ENCODE results near the gene FAM118A.
"Not testable (repeated sequence)": the region's sequence is repeated elsewhere in the genome, so short reads cannot be mapped to it uniquely, and the experiment has no call there.

FAM118A gene

GRCh38 chr22:45281010-45281409 is 28.7 kb upstream of the FAM118A start:
- DNase-seq (ENCODE audit: low read depth), result no peak

DNA sequence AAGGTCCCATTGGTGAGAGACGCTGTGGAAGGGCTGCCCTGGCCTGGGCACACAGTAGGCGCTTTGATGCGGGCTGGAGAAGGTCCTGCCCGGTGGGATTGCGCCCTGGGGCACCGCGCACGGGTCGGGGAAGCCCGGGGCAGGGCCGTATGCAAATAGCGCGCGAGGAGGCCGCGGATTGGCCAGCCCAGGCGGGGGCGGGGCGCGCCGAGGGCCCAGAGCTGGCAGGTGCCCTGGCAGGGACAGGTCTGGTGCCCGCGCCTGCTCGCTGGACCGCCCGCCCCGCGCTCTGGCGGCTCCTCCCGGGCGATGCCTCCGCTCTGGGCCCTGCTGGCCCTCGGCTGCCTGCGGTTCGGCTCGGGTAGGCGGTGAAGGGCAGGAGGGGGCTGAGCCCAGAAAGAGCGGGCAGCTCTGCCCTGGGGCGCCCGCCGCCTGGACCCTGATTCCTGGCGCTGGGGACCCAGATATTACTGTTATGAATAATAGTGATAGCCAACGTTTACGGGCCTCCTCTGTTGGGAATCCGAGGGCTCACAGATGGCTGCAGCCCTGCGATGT is 24.9 kb upstream of the FAM118A start, which contains the start of gene UPK3A:
TSS of gene UPK3A (plus strand) at position 245 of the 558 bp plus-strand sequence. CDS start at position 310, 65 bp downstream.
- peak; percentile 26 for DNase-seq (ENCODE audit: low read depth)

GRCh38 chr22:45285263-45286058 is 24.3 kb upstream of the FAM118A start:
- no peak for DNase-seq (ENCODE audit: low read depth)

- DNase-seq (ENCODE audit: low read depth), result no peak
Observed at GRCh38 chr22:45286854-45287551, 22.7 kb upstream of the FAM118A start.

- no peak for DNase-seq (ENCODE audit: low read depth)
Observed at GRCh38 chr22:45290410-45290936, 19.3 kb upstream of the FAM118A start.

DNA sequence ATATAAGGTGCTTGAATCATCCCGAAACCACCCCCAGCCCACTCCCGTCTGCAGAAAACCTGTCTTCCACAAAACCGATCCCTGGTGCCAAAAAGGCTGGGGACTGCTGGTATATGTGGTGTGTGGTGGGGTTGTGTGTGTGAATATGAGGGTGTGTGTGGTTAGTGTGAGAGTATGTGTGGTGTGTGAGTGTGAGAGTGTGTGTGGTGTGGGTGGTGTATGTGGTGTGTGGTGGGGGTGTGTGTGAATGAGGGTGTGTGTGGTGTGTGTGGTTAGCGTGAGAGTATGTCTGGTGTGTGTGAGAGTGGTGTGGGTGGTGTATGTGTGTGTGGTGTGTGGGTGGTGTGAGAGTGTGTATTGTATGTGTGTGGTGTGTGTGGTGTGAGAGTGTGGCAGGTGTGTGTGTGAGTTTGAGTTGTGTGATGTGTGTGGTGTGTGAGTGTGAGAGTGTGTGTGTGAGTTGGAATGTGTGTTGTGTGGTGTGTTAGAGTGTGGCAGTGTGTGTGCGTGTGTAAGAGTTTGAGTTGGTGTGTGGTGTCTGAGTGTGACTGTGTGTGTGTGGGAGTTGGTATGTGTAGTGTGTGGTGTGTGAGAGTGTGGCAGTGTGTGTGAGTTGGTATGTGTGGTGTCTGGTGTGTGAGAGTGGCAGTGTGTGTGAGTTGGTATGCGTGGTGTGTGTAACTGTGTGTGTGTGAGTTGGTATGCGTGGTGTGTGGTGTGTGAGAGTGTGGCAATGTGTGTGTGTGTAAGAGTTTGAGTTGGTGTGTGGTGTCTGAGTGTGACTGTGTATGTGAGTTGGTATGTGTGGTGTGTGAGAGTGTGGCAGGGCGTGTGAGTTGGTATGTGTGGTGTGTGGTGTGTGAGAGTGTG is 18.4 kb upstream of the FAM118A start:
- no peak for DNase-seq (ENCODE audit: low read depth)

DNA sequence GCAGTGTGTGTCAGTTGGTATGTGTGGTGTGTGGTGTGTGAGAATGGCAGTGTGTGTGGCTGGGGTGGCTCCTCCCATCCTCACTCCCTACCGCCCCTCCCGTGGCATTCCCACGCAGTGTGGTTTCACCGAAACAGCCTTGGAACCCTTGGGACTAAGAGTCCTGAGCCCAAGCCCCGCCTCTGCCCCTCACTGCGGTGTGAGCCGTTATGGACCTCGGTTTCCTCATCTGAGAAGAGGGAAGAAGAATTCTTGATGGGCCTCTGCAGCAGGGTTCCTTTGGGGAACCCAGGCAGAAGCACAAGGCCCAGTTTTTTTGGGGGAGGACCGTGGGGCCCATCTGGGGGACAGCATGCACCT is 17.8 kb upstream of the FAM118A start:
- DNase-seq (ENCODE audit: low read depth), result no peak

DNA sequence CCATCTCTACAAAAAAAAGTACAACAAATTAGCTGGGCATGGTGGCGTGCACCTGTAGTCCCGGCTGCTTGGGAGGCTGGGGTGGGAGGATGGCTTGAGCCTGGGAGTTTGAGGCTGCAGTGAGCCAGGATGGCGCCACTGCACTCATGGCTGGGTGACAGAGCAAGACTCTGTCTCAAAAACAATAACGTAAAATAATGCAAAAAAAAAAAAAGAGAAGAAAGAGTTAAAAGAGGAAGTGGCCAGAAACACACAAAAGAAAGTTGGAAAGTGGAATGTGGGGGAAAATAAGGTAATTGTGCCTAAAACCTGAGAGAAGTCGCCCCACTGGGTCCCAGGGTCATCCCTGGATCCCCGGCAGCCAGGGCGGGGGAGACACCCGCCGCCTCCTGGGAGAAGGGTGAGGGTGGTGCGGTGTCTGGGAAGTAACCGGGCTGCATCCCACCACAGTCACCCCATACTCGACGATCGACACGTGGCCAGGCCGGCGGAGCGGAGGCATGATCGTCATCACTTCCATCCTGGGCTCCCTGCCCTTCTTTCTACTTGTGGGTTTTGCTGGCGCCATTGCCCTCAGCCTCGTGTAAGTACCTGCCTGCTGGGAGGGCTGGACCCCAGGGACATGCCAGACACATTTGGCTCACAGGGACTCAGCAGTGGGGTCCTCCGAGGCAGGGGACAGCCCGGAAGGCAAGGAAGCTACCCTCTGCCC is 16.8 kb upstream of the FAM118A start:
- DNase-seq (ENCODE audit: low read depth), result no peak

- no peak for DNase-seq (ENCODE audit: low read depth)
Observed at GRCh38 chr22:45294030-45294429, 15.7 kb upstream of the FAM118A start.

DNA sequence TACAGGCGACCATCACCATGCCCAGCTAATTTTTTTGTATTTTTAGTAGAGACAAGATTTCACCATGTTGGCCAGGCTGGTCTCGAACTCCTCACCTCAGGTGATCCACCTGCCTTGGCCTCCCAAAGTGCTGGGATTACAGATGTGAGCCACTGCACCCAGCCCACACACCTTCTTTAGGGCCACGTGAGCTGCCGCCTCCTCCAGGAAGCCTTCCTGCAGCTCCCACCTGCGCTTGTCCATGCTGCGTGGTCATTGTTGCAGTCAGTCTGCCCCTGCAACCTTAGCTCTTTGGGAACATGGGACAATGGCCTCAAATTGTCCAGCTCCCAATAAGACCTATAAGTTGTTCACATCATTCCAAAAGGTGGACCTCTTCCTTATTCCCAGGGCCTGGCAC is 14.7 kb upstream of the FAM118A start:
- not testable (repeated sequence) for DNase-seq (ENCODE audit: low read depth)

DNA sequence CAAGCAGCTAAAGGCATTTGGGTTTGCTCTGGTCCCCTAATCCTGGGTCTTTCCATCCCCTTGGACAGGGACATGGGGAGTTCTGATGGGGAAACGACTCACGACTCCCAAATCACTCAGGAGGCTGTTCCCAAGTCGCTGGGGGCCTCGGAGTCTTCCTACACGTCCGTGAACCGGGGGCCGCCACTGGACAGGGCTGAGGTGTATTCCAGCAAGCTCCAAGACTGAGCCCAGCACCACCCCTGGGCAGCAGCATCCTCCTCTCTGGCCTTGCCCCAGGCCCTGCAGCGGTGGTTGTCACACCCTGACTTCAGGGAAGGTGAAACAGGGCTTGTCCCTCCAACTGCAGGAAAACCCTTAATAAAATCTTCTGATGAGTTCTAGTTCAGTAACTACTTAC is 14.2 kb upstream of the FAM118A start:
- DNase-seq (ENCODE audit: low read depth), result no peak

DNA sequence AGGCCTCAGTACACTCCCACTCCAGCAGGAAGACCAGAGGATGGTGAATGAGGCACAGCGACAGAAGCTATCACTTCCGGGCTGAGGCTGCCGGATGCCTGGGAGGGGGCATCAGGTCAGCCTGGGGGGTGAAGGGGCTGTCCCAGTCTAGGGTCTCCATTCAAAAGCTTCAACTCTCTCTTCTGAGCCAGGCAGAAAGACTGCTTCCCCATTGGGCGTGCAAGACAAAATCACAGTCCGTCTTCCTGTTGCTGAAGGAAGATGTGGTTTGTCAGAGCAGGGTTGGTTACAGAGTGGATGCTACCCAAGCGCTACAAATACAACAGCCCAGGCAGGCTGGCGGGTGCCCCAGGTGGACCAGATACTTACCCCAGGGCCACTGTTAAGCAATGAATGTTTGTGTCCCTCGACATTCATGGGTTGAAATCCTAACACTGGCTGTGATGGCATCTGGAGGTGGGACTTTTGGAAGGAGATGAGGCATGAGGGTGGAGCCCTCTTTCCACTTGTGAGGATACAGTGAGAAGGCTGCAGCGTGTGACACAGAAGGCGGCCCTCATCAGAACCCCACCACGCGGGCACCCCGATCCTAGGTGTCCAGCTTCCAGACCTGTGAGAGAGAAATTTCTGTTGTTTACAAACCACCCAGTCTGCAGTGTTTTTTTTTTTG is 13.0 kb upstream of the FAM118A start:
- DNase-seq (ENCODE audit: low read depth), result no peak

- DNase-seq (ENCODE audit: low read depth), result no peak
Observed at GRCh38 chr22:45298934-45299505, 10.7 kb upstream of the FAM118A start.

- no peak for DNase-seq (ENCODE audit: low read depth)
Observed at GRCh38 chr22:45302751-45303150, 7.0 kb upstream of the FAM118A start.

DNA sequence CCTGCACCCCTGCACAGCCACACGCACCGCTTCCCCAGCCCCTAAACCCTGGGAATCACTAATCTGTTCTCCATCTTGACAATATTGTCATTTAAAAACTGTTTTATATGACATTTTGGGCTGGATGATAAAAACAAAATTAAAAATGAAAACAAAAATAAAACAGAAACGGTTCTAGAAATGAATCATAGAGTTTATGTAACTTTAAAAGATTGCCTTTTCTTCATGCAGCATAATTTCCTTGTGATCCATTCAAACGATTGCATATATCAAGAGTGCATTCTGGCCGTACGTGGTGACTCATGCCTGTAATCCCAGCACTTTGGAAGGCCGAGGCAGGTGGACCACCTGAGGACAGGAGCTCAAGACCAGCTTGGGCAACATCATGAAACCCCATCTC is 6.6 kb upstream of the FAM118A start:
- DNase-seq (ENCODE audit: low read depth), result no peak

- DNase-seq (ENCODE audit: low read depth), result no peak
Observed at GRCh38 chr22:45304971-45305370, 4.8 kb upstream of the FAM118A start.

DNA sequence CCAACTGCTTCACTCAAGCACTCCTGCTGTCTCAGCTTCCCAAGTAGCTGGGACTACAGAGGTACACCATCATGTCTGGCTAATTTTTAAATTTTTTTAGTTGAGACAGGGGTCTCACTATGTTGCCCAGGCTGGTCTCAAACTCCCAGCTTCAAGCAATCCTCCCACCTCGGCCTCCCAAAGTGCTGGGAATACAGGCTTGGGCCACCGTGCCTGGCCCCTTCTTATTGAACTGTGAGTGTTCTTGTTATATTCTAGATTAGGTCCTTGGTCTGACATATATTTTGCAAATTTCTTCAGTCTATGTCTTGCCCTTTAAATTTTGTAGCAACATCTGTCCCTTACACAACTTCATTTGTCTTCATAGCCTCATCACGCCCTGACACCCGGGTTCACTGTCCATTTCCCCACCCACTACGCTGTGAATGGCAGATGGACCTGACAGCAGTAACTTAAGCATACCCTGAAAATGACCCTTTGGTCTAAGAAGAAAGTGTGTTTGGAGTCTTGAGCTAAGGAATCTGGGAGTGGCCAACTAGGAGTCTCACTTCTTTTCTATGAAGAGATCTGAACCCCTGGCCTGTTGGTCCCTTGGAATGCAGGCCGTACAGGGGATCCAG is 4.2 kb upstream of the FAM118A start:
- no peak for DNase-seq (ENCODE audit: low read depth)

- DNase-seq (ENCODE audit: low read depth), result no peak
Observed at GRCh38 chr22:45306139-45306538, 3.6 kb upstream of the FAM118A start.

- no peak for DNase-seq (ENCODE audit: low read depth)
Observed at GRCh38 chr22:45308391-45308956, 1.3 kb upstream of the FAM118A start.

All from activated gamma-delta T cell treated with anti-CD3 and anti-CD28 coated beads, Interleukin-2, amount 50 U/mL, for 16 hours (primary cell).